GM21447 (cell line): ENCODE measurements around the gene HECTD2.

ENCODE experiments used
- ATAC-seq: cut with Tn5 transposase; IDR thresholded peaks from one replicate; pipeline ENCODE4 v1.9.1; 2021; ENCODE audit not compliant: unreplicated experiment

The HECTD2 gene

DNA sequence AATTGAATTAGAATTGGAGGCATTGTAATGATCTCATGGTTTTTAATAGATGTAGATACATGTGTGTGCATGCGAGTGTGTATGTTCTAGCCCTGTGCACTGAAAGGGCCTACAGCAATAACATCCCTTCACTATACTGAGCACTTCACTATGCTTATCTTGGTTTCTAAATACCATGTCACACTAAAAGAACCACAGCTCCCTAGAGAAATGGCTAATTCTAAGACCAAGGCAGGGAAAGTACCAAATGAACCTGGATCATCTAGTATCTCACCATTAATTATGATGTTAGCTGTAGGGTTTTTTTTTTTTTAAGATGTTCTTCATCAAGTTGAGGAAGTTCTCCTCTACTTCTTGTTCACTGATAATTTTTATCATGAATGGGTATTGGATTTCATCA is 55.1 kb downstream of the HECTD2 start:
- ATAC-seq: no peak

- ATAC-seq: no peak
Observed at GRCh38 chr10:91467114-91467513, 57.0 kb downstream of the HECTD2 start.

GRCh38 chr10:91471602-91472001 is 61.5 kb downstream of the HECTD2 start:
- no peak for ATAC-seq

GRCh38 chr10:91472911-91473310 is 62.8 kb downstream of the HECTD2 start:
- no peak for ATAC-seq

- no peak for ATAC-seq
Observed at GRCh38 chr10:91474009-91474408, 63.9 kb downstream of the HECTD2 start.

DNA sequence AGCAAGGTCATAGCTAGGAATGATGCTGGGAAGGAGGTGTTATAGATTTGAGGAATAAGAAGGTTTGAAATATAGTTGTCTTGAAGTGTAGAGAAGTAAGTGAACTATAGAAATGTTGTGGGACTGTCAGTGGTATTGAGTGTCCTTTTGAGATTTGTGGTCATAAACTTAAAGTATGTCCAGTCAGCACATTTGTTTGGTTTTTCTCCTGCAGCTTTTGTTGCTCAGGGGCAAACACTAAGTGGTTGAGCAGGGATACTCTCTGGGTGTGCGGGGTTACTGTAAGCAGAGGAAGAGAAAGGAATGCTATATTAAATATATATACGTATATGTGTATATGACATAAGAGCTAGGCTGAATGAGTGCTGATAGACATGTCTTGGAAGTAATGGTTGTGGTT is 67.1 kb downstream of the HECTD2 start:
- no peak for ATAC-seq

DNA sequence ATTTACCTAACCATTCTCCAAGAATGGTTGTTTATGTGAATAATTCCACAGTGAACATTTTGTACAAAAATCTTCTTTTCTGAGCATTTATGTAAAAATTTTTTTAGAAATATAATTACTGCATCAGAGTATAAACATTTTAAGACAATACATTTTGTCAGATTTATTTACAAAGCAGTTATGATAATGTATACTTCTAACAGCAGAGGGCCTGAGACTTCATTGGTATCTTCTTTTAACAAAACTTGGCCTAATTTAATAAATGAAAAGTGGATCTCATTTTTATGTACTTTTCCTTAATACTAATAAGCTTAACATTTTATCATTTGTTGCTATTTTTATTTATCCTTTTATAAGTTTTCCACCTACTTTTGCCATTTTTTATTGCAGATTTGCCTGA is 69.4 kb downstream of the HECTD2 start:
- ATAC-seq: no peak

- ATAC-seq: no peak
Observed at GRCh38 chr10:91487911-91488582, 77.9 kb downstream of the HECTD2 start.

DNA sequence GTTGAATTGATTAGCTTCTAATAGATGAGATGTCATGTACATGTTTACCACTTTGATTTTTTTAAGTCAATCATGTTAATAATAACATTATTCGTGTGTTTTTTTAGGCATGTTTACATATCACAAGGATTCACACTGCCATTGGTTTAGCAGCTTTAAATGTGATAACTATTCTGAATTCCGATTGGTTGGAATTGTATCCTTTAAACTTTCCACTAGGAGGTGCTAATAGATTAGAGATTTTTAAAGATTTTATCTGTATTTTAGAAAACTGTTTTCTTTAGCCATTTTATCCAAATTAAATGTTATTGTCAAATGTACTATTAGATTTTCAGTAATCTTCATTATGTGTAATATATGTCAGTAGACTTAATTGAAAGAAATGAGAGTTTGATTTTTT is 83.2 kb downstream of the HECTD2 start:
- no peak for ATAC-seq

DNA sequence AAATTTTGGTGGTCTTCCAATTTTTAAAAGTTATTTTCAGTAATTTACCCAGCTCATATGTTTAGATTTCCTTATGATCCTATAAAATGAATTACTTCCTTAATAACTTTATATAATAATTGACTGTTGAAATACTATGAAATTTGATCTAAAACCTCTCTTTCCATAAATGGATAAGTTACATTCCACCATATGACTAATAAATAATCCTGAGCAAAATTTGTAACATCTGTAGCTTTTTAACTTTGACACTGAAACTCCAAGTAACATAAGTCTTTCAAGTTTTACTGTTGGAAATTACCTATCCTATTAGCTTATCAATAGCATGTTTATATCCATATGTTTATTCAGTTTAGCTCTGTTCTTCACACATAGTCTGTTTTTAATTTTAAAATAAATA is 85.3 kb downstream of the HECTD2 start:
- no peak for ATAC-seq

DNA sequence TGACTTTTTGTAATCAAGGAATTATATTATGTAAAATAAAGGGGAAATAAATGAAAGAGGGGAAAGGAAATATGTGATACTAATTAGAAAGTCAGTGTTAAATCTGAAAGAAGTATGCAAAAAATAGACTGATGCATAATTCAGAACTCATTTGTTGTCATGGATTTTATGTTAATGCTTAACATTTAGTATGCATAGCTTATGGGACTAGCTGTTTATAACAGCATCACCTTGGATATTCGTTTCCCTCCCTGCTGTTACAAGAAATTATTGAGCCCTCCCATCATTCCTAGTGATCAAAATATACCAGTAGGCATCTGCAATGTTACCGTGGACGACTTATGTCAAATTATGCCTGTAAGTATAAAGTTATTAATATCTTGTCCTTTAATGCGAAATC is 85.9 kb downstream of the HECTD2 start:
- ATAC-seq: no peak

DNA sequence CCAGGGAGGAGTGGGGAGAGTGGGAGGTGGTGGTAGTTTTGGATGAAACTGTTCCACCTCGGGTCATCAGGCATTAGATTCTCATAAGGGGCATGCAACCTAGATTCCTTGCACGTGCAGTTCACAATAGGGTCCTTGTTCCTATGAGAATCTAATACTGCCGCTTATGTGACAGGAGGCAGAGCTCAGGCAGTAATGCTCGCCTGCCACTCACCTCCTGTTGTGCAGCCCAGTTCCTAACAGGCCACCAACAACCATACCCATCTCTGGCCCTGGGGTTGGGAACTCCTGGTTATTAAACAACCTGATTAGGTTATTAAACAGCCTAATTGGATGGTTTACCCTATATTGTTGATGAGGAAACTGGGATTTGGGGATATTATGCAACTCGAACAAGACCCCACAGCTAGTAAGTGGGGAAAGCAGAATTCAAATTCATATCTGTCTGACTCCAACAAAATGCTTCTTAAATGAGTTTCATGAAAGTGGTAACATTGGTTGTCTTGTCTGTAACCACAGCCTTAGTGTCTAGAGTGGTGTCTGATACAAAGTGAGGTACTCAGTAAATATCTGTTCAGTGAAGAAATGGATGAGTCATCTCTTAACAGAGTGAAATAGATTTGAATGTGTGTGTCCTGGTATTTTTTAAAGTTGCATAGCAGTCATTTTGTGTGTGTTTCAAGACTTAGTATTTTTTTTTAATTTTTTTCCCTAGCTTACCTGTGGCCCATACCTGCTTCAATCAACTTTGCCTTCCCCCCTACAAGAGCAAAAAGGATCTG is 101.6 kb downstream of the HECTD2 start:
- ATAC-seq: no peak

DNA sequence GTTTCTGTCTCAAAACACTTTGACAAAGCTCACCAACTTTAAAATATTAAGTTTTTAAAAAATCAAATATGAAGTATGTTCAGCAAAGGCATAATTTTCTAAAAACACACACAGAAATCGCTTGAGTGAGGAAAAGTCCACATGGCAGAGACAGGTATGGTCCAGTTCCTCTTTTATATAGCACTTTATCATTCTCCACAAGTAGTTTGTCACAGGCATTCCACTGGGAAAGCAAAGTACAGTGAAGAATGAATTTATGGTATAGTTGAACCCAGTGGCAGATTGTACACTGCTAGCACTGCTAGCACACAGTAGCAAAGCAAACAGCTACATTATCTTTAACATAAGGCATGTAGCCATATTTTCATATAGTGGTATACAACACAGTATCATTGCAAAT is 102.3 kb downstream of the HECTD2 start:
- no peak for ATAC-seq

DNA sequence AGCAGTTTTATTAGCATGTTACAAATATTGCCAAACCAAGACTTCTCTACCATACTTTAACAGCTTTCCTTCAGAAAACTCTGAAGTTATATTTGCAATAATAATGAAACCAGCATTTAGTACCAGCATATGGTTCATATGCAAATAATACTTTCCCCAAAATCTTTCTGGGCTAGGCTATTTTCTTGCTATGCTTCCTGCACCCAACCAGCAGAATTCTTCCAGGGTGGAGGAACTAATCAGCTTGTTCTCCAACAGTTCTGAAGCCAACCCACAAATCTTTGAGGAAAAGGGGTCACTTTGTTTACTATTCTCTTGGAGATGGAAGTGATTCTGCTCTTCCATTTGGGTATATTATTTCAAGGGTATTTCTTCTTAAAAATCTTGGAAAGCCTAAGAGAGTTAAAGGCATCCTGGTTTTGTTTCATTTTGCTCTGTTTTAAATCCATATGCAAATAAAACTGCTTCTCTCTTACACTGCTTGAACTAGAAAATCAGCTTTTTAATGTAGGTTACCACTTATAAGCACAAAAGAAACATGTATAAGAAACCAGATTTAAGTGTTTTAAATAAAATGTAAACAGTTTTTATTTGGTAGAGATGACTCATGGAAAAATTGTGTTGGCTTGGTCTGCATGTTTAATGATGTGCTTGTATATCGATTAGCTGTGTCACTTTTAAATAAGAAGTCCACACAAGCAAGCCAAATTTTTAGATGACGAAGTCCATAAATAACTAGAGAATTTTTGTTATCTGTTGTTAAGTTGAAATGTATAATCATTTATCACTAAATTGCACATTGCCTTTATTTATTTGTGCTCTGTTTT is 103.7 kb downstream of the HECTD2 start:
- ATAC-seq: no peak

DNA sequence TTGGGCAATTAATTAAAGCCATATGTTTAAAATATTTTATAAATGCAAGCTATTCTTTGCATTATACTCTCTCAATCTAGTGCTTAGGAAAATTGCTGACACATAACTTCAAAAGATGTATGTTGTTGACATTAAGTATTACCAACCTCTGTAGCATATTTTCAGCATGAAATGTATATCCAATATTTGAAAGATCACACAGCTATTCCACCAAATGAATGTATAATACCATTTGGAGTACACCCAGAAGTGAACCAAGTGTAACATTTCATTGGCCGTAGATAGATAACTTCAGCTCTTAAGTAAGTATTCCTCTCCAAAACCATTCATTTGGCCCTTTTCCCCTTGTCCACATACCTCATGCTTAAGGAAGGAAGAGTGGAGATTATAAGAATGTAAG is 104.6 kb downstream of the HECTD2 start:
- ATAC-seq: no peak

- no peak for ATAC-seq
Observed at GRCh38 chr10:91517394-91517793, 107.2 kb downstream of the HECTD2 start.

DNA sequence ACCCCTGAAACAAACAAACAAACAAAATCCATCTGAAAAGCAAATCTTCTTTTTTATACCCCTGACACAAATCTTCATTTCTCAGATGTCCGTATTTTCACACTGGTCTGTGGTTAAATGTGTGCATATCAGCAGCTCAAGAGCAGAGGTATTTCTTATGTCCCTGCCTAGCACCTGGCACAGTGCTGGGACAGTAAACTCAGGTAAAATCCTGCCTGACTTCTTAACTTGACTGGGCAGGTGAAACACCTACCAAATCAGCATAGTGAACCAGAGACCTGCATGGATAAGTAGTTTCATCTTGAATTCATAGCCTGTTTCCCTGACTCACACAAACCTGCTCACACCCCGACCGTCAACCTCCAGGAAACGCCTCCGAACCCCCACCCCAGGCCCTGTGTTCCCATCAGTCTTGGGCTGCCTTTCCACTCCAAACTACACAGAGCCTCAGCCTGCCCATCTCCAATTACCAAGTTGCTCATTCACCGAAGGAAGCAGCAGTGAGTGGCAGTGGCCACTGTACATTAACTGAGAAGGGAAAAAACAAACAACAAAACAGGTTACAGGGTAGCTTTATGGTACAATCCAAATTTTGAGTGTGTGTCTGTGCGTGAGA is 109.9 kb downstream of the HECTD2 start:
- no peak for ATAC-seq

DNA sequence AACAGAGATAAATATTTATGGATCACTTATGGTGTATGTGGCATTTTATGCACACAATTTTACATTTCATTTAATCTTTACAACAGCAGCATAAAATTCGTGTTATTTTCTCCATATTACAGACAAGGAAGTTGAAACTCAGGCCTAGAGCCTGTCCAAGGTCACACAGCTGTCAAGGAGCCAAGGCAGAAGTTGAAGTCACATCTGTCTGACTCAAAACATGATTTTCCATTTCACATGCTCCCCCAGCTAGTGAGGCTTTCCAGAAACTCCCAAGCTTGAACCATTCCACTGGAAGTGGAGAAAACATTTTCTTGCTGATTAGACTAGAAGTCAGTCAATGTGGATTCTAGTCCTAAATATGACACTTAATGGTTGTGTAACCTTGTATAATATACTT is 110.5 kb downstream of the HECTD2 start:
- no peak for ATAC-seq

- ATAC-seq: no peak
Observed at GRCh38 chr10:91521439-91521838, 111.3 kb downstream of the HECTD2 start.

DNA sequence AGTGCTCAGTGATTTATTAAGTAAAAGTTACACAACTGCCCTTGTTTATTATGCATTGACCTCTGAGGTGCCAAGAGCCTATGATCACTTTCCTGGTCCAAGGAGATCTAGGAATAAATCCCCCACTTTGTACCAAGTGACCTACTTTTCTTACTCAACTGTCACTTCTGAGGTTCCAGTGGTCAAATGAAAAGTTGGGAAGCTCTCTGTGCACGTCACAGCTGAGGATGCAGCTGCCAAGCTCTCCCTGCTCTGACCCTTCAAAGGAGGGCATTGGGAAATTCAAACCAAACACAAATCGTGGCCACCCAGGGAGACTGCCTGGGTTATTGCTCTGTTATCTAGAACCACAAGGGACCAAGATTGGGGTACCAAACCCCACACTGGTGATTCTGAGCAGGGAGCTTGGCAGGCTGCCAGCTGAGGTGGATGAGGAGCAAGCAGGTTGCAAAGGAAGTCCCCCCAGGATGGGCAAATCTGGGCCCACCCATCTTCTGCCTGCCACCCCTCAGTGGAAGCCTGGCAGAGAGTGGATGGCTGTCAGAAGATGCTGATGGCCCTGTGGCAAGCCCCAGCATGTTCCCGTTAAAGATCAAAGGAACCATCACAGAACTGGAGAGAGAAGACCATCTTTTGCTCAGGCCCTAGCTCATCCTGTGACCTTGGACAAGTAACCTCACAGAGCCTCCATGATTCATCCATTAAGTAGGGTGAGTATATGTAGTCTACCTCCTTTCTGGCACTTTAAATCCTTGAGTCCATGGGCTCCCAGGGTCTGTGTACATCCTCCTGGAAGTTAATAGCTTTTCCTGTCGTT is 116.0 kb downstream of the HECTD2 start:
- ATAC-seq: no peak

GRCh38 chr10:91528080-91528479 is 117.9 kb downstream of the HECTD2 start:
- no peak for ATAC-seq
